ENCODE data around the gene RPL7L1. TPM values are rescaled to one million over a fixed set of nuclear protein-coding genes. Genes with fewer than 3 reads are reported as not detected.

The RPL7L1 gene
- total RNA-seq, 1 donor from 2014 or later = 61.1 TPM

- DNase-seq (ENCODE audit: low spot score) = no peak
These were observed 53.0 kb downstream of the RPL7L1 start for GRCh38 chr6:42932412-42932811.

- DNase-seq (ENCODE audit: low spot score) = no peak
These were observed 53.8 kb downstream of the RPL7L1 start for GRCh38 chr6:42933205-42933604.

GRCh38 chr6:42935322-42935721, 55.9 kb downstream of the RPL7L1 start:
- no peak for DNase-seq (ENCODE audit: low spot score)

DNA sequence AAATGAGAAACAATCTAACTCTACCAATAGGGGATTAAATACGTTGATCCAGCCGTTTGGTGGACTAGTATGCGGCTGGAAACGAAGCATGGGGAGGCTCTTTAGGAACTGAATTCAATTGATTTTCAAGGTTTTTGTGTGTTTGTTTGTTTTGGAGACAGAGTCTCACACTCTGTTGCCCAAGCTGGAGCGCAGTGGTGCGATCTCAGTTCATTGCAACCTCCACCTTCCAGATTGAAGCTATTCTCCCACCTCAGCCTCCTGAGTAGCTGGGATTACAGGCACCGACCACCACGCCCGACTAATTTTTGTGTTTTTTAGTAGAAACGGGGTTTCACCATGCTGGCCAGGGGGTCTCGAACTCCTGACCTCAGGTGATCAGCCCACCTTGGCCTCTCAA, 57.0 kb downstream of the RPL7L1 start:
- DNase-seq (ENCODE audit: low spot score) = no peak

GRCh38 chr6:42937548-42938427, 58.4 kb downstream of the RPL7L1 start:
- no peak for DNase-seq (ENCODE audit: low spot score)

DNA sequence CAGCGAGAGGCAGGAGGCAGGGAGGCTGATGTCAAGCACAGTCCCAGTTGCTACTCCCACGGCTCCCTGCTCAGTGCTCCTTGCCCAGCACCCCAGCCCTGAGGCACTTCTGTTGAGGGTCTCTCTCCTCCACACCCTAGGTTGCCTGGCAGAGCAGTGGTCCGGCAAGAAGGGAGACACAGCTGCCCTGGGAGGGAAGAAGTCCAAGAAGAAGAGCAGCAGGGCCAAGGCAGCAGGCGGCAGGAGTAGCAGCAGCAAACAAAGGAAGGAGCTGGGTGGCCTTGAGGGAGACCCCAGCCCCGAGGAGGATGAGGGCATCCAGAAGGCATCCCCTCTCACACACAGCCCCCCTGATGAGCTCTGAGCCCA, 59.0 kb downstream of the RPL7L1 start:
- no peak for DNase-seq (ENCODE audit: low spot score)

DNA sequence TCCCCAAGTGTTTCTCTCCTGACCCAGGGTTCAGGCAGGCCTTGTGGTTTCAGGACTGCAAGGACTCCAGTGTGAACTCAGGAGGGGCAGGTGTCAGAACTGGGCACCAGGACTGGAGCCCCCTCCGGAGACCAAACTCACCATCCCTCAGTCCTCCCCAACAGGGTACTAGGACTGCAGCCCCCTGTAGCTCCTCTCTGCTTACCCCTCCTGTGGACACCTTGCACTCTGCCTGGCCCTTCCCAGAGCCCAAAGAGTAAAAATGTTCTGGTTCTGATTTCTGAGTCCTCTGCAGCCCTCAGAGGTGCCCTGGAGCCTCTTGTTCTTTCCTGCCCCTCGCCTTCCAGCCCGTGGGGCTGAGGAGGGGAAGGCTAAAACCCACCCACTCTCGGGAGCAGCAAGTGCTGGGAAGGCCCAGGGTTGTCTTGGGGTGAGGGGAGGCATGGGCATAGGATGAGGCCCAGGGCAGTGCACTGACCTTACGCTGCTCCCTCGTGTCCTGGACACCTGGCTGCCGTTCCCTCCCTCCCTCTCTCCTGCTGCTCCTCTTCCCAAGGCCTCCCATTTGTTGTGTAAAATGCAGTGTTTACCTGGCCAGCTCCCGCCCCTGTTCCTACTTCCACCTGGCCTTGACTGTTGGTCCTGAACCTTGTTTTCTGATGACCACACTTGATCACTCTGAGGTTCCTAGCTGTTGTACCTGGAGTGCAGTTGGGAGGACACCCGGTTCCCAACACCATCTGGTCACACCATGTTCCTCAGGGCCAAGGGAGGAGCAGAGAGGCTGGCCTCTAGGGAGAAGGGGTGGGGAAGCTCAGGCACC, 59.8 kb downstream of the RPL7L1 start:
- no peak for DNase-seq (ENCODE audit: low spot score)

Other genes starting within 250 kb of the RPL7L1 start
- gene PRPH2, start 157.0 kb upstream of the RPL7L1 start, total RNA-seq = 1.7 TPM
- 19.7 TPM for gene TBCC, start 133.5 kb upstream of the RPL7L1 start, total RNA-seq
- 18.1 TPM for gene BICRAL, start 97.6 kb upstream of the RPL7L1 start, total RNA-seq
- 0.37 TPM for gene PTCRA, start 36.4 kb downstream of the RPL7L1 start, total RNA-seq
- gene CNPY3, start 49.9 kb downstream of the RPL7L1 start, total RNA-seq = 88.9 TPM
- gene GNMT, start 81.1 kb downstream of the RPL7L1 start, total RNA-seq = 0.52 TPM
- gene PEX6, start 99.6 kb downstream of the RPL7L1 start, total RNA-seq = 53.0 TPM
- 34.9 TPM for gene PPP2R5D, start 105.0 kb downstream of the RPL7L1 start, total RNA-seq
- 66.3 TPM for gene MEA1, start 134.3 kb downstream of the RPL7L1 start, total RNA-seq
- 93.8 TPM for gene KLHDC3, start 134.6 kb downstream of the RPL7L1 start, total RNA-seq
- 40.6 TPM for gene RRP36, start 142.0 kb downstream of the RPL7L1 start, total RNA-seq
- 29.5 TPM for gene CUL7, start 174.2 kb downstream of the RPL7L1 start, total RNA-seq
- 49.1 TPM for gene MRPL2, start 179.8 kb downstream of the RPL7L1 start, total RNA-seq
- 71.6 TPM for gene KLC4, start 180.0 kb downstream of the RPL7L1 start, total RNA-seq
- gene PTK7, start 196.7 kb downstream of the RPL7L1 start, total RNA-seq = 30.0 TPM